ENCODE results near the gene NLRP13.

DNA sequence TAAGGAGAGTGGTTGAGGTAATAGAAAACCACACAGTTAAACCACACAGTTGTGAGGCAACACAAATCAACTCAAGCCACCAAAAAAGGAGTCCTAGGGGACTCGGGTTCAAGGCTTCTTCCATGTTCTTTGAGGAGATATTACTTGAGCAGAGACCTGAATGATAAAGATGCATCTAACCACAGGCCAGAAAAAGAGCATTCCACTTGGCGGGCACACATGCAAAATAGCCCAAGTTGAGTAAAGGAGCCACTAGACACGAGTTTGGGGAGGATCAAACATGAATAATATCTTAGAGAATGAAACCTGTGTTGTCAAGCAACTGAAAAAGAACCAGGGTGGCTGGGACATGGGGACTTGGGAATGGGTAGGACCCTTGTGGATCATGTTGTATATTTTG lies 65.6 kb downstream of the NLRP13 start:
- no peak for TF ChIP-seq POLR2AphosphoS5 (IDR thresholded peaks at IDR 0.05; ENCODE audit: borderline replicate concordance, low read depth, low read length)
- TF ChIP-seq FOXP2 (optimal IDR thresholded peaks at IDR 0.05; ENCODE audit: control extremely low read depth, extremely low read length, insufficient read depth) = no peak

Data from SK-N-MC (cell line).